ENCODE measurements around the gene DDX47. TPM values are rescaled to one million over a fixed set of nuclear protein-coding genes. Genes with fewer than 3 reads are reported as not detected.

Gene DDX47
- total RNA-seq, 2 donors from 2014 or later = 92.3 to 154 TPM

DNA sequence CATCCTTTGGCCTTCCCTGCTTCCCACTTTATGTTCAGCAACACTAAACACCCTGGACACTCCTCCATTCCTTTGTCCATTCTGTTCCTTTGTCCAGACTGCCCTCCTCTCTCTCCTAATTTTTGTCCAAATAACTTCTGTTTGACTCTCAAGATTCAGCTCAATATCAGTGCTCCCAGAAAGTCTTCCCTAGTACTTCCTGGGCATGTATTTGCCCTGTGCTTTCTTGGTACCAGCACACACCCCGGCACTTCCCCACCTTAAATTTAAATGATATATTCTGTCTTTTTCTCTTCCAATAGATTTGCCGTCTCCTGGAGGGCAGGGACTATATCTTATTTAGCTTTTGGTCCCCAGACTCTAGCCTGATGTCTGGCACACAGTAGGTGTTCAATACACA lies 34.1 kb upstream of the DDX47 start:
- Mint-ChIP-seq H3K4me1 (peaks cover 35% of the 10 kb centered on the region), H3K36me3 (ENCODE audit: low read depth) (no peaks in the 10 kb centered on the region), H3K27me3 (ENCODE audit: insufficient read depth) (peaks cover under 1% of the 10 kb centered on the region), H3K4me3 (no peak overlapping the region), H3K9me3 (peaks cover 8% of the 10 kb centered on the region), H3K27ac (no peak overlapping the region)
- WGBS, 2 experiments (ENCODE audit: insufficient coverage in 1 of 2, insufficient read length in 1 of 2) = 80 to 93% methylated on average over 2 of the region's 2 CpGs
- no peak overlapping the region for H3K27ac ChIP-seq (ENCODE audit: low read depth, low read length)
- H3K36me3 ChIP-seq (ENCODE audit: control insufficient read depth, insufficient read depth, low read length) = no peaks in the 10 kb centered on the region
- peaks cover 14% of the 10 kb centered on the region for H3K4me1 ChIP-seq (ENCODE audit: control insufficient read depth, insufficient read depth, low read length)
- H3K27me3 ChIP-seq (ENCODE audit: control insufficient read depth, insufficient read depth, low read length, poor library complexity, severe bottlenecking) = no peaks in the 10 kb centered on the region
- TF ChIP-seq, protein P1, sequence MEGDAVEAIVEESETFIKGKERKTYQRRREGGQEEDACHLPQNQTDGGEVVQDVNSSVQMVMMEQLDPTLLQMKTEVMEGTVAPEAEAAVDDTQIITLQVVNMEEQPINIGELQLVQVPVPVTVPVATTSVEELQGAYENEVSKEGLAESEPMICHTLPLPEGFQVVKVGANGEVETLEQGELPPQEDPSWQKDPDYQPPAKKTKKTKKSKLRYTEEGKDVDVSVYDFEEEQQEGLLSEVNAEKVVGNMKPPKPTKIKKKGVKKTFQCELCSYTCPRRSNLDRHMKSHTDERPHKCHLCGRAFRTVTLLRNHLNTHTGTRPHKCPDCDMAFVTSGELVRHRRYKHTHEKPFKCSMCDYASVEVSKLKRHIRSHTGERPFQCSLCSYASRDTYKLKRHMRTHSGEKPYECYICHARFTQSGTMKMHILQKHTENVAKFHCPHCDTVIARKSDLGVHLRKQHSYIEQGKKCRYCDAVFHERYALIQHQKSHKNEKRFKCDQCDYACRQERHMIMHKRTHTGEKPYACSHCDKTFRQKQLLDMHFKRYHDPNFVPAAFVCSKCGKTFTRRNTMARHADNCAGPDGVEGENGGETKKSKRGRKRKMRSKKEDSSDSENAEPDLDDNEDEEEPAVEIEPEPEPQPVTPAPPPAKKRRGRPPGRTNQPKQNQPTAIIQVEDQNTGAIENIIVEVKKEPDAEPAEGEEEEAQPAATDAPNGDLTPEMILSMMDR (conservative IDR thresholded peaks at IDR 0.05) = no peak
- DNase-seq = no peak
- no peak overlapping the region for H3K9ac ChIP-seq (ENCODE audit: extremely low read depth, low read length, poor library complexity, severe bottlenecking)
- peaks cover 2% of the 10 kb centered on the region for H3K9me3 ChIP-seq (ENCODE audit: control insufficient read depth, low read length)
- no peak overlapping the region for H3K4me3 ChIP-seq (ENCODE audit: low read length)

DNA sequence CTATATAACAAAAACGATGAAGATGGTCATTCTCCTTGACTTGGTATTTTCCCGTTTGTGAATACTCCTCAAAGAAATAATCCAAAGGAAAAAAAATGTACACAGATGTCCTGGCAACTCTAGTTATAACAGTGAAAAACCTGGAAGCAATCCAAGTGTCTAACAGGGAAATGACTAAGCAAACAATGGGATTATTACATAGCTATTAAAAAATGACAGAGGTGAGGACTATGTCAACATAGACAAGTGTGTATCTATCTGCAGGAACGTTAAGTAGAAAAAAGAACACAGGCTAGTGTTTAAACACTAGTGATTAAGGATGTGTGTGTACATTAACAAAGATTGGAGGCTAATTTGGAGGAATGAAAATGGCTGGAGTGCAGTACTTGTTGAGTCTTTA lies 33.6 kb upstream of the DDX47 start:
- no peaks in the 10 kb centered on the region for H3K27me3 ChIP-seq (ENCODE audit: control insufficient read depth, insufficient read depth, low read length, poor library complexity, severe bottlenecking)
- Mint-ChIP-seq H3K27me3 (ENCODE audit: insufficient read depth) (peaks cover 2% of the 10 kb centered on the region), H3K36me3 (ENCODE audit: low read depth) (no peaks in the 10 kb centered on the region), H3K9me3 (peaks cover 5% of the 10 kb centered on the region), H3K4me3 (no peak overlapping the region), H3K27ac (no peak overlapping the region), H3K4me1 (peaks cover 40% of the 10 kb centered on the region)
- no peak overlapping the region for H3K27ac ChIP-seq (ENCODE audit: low read depth, low read length)
- H3K9ac ChIP-seq (ENCODE audit: extremely low read depth, low read length, poor library complexity, severe bottlenecking) = no peak overlapping the region
- peaks cover 14% of the 10 kb centered on the region for H3K4me1 ChIP-seq (ENCODE audit: control insufficient read depth, insufficient read depth, low read length)
- DNase-seq = no peak
- TF ChIP-seq, protein P1 (conservative IDR thresholded peaks at IDR 0.05) = no peak
- no peak overlapping the region for H3K4me3 ChIP-seq (ENCODE audit: low read length)
- 89 to 92% methylated on average over 3 of the region's 3 CpGs for WGBS, 2 experiments (ENCODE audit: insufficient coverage in 1 of 2, insufficient read length in 1 of 2)
- no peaks in the 10 kb centered on the region for H3K9me3 ChIP-seq (ENCODE audit: control insufficient read depth, low read length)
- H3K36me3 ChIP-seq (ENCODE audit: control insufficient read depth, insufficient read depth, low read length) = no peaks in the 10 kb centered on the region

DNA sequence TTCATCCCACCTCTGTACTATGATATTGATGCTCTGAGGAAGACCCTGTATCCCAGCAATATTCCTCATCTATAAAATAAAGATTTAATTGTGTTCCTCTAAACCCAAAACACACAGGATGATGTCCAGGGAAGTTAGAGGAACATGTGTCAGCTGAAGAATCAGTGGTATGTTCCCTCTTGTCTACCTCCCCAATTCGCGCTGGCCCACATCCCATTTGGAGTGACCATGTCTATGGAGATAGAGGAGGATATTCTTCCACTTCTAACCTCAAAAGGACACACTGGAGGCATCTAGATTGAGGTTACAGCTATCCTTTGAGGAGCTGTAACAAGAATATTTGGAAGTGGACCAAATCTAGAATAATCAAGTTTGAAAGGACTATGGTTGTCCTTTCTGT lies 29.0 kb upstream of the DDX47 start:
- Histone ChIP-seq H3K36me3 (ENCODE audit: control insufficient read depth, insufficient read depth, low read length) (no peaks in the 10 kb centered on the region), H3K27ac (ENCODE audit: low read depth, low read length) (no peak overlapping the region), H3K4me1 (ENCODE audit: control insufficient read depth, insufficient read depth, low read length) (peaks cover 16% of the 10 kb centered on the region), H3K4me3 (ENCODE audit: low read length) (no peak overlapping the region), H3K27me3 (ENCODE audit: control insufficient read depth, insufficient read depth, low read length, poor library complexity, severe bottlenecking) (peaks cover 12% of the 10 kb centered on the region), H3K9ac (ENCODE audit: extremely low read depth, low read length, poor library complexity, severe bottlenecking) (no peak overlapping the region), H3K9me3 (ENCODE audit: control insufficient read depth, low read length) (no peaks in the 10 kb centered on the region)
- TF ChIP-seq, protein P1 (conservative IDR thresholded peaks at IDR 0.05) = no peak
- DNase-seq = no peak
- H3K4me3 Mint-ChIP-seq = no peak overlapping the region
- WGBS, 2 experiments (ENCODE audit: insufficient coverage in 1 of 2, insufficient read length in 1 of 2) = 87 to 100% methylated on average over 2 of the region's 2 CpGs
- peaks cover 27% of the 10 kb centered on the region for H3K27me3 Mint-ChIP-seq (ENCODE audit: insufficient read depth)
- H3K9me3 Mint-ChIP-seq = peaks cover 5% of the 10 kb centered on the region
- no peaks in the 10 kb centered on the region for H3K36me3 Mint-ChIP-seq (ENCODE audit: low read depth)
- H3K4me1 Mint-ChIP-seq = peaks cover 39% of the 10 kb centered on the region
- no peak overlapping the region for H3K27ac Mint-ChIP-seq

Measured in endodermal cell (in vitro differentiated cells).